Keratinocyte (primary cell): ENCODE data around the gene ARMC2.

ENCODE experiments used
- CTCF ChIP-seq, 3 experiments: IDR thresholded peaks in 1 of 3; conservative IDR thresholded peaks in 1 of 3; optimal IDR thresholded peaks in 1 of 3; 2 replicates in 2 of 3; 3 replicates in 1 of 3; pipeline versions ENCODE3 to v1.5.1; 2011; ENCODE audit warnings: low read length in 3 of 3, mild to moderate bottlenecking in 3 of 3, moderate library complexity in 2 of 3, control low read depth in 1 of 3, inconsistent platforms in 1 of 3; ENCODE audit not compliant: insufficient read depth in 2 of 3; ENCODE audit errors: extremely low read depth in 1 of 3
- EZH2 ChIP-seq: IDR thresholded peaks from one replicate; pipeline ENCODE4 v1.6.1; 2012; ENCODE audit warnings: inconsistent platforms, mild to moderate bottlenecking, low read length, moderate library complexity

- no peak for TF ChIP-seq CTCF (optimal IDR thresholded peaks at IDR 0.05 in 1 of 3, IDR thresholded peaks at IDR 0.05 in 1 of 3, conservative IDR thresholded peaks at IDR 0.05 in 1 of 3; ENCODE audit: extremely low read depth in 1 of 3, insufficient read depth in 2 of 3, low read length in 3 of 3)
- TF ChIP-seq EZH2: no peak
Observed at GRCh38 chr6:108820006-108820405, 28.2 kb upstream of the ARMC2 start.
